ENCODE measurements around the gene UMPS. TPM values are rescaled to one million over a fixed set of nuclear protein-coding genes. Genes with fewer than 3 reads are reported as not detected.

The UMPS gene
- total RNA-seq, 1 donor from 2014 or later = 19.4 TPM

- Mint-ChIP-seq H3K9me3 (ENCODE audit: low read depth) (no peaks in the 10 kb centered on the region), H3K27ac (ENCODE audit: unreplicated experiment) (no peak overlapping the region), H3K4me3 (ENCODE audit: unreplicated experiment) (no peak overlapping the region), H3K36me3 (ENCODE audit: low read depth) (peaks cover 33% of the 10 kb centered on the region), H3K4me1 (ENCODE audit: low read depth) (peaks cover 59% of the 10 kb centered on the region), H3K27me3 (ENCODE audit: low read depth) (no peaks in the 10 kb centered on the region)
- no peak for DNase-seq (ENCODE audit: low spot score)
- TF ChIP-seq CTCF (IDR thresholded peaks at IDR 0.05) = no peak
These were observed 66.2 kb downstream of the UMPS start for GRCh38 chr3:124796477-124796876.

GRCh38 chr3:124797426-124797945, 67.2 kb downstream of the UMPS start:
- Mint-ChIP-seq H3K9me3 (ENCODE audit: low read depth) (no peaks in the 10 kb centered on the region), H3K27ac (ENCODE audit: unreplicated experiment) (peak overlapping the region; percentile 29), H3K27me3 (ENCODE audit: low read depth) (no peaks in the 10 kb centered on the region), H3K4me3 (ENCODE audit: unreplicated experiment) (no peak overlapping the region), H3K4me1 (ENCODE audit: low read depth) (peaks cover 58% of the 10 kb centered on the region), H3K36me3 (ENCODE audit: low read depth) (peaks cover 34% of the 10 kb centered on the region)
- DNase-seq (ENCODE audit: low spot score) = no peak
- no peak for TF ChIP-seq CTCF (IDR thresholded peaks at IDR 0.05)

Small RNA genes lying within 50 kb of the gene (microRNA-seq; reads per million reads assigned to microRNA genes)
- not detected for gene MIR544B (ENCODE audit: borderline number of aligned reads)

Other genes starting within 250 kb of the UMPS start
- gene ITGB5, start 156.9 kb downstream of the UMPS start, total RNA-seq = 498 to 625 TPM (median 501 TPM) in 3 replicates
- gene MUC13, start 204.3 kb downstream of the UMPS start, total RNA-seq = not detected in 3 replicates

Measured in chondrocyte (in vitro differentiated cells).